Left kidney (tissue), 2 donors: ENCODE results near the gene MATN1. TPM values are rescaled to one million over a fixed set of nuclear protein-coding genes. Genes with fewer than 3 reads are reported as not detected.
A peak's percentile ranks its signal among the peaks of the same experiment; 100 is the strongest.

Experiments
- DNase-seq: peaks from one replicate; pipeline ENCODE4 v3.0.0-alpha.2; 2013
- polyA plus RNA-seq: library from polyadenylated mRNA; unstranded; fragments of 120-200 nt; gene quantifications from one replicate; pipeline ENCODE4 v1.2.1, GENCODE V29; 2013; ENCODE audit not compliant: insufficient read length

Gene MATN1
- polyA plus RNA-seq, 1 donor = 0.23 TPM

- no peak for DNase-seq
Observed at GRCh38 chr1:30731806-30732276, 8.5 kb upstream of the MATN1 start.

GRCh38 chr1:30731109-30731805 is 7.9 kb upstream of the MATN1 start:
- DNase-seq = no peak

- DNase-seq = no peak
Observed at GRCh38 chr1:30730346-30731108, 7.1 kb upstream of the MATN1 start.

- DNase-seq = no peak
Observed at GRCh38 chr1:30729901-30730300, 6.5 kb upstream of the MATN1 start.

- DNase-seq = no peak
Observed at GRCh38 chr1:30728832-30729638, 5.7 kb upstream of the MATN1 start.

- no peak for DNase-seq
Observed at GRCh38 chr1:30728340-30728739, 5.0 kb upstream of the MATN1 start.

- DNase-seq = no peak
Observed at GRCh38 chr1:30727824-30728223, 4.4 kb upstream of the MATN1 start.

- no peak for DNase-seq
Observed at GRCh38 chr1:30726773-30727684, 3.6 kb upstream of the MATN1 start.

GRCh38 chr1:30726236-30726635 is 2.9 kb upstream of the MATN1 start:
- no peak for DNase-seq

- no peak for DNase-seq
Observed at GRCh38 chr1:30725450-30726095, 2.2 kb upstream of the MATN1 start.

GRCh38 chr1:30724655-30725421 is 1.5 kb upstream of the MATN1 start:
- DNase-seq = no peak

GRCh38 chr1:30724175-30724574 is 790 bp upstream of the MATN1 start:
- no peak for DNase-seq

- peak; percentile 67 for DNase-seq
Observed at GRCh38 chr1:30721812-30722537, 1.4 kb downstream of the MATN1 start.

GRCh38 chr1:30721341-30721793 is 2.0 kb downstream of the MATN1 start:
- DNase-seq = no peak

- DNase-seq = no peak
Observed at GRCh38 chr1:30720271-30721223, 2.8 kb downstream of the MATN1 start.

GRCh38 chr1:30719406-30720270 is 3.7 kb downstream of the MATN1 start:
- DNase-seq = peak; percentile 87
